Naive thymus-derived CD4-positive, alpha-beta T cell (primary cell): ENCODE measurements around the gene SYT15. TPM values are rescaled to one million over a fixed set of nuclear protein-coding genes. Genes with fewer than 3 reads are reported as not detected.
"Not testable (repeated sequence)": the region's sequence is repeated elsewhere in the genome, so short reads cannot be mapped to it uniquely, and the experiment has no call there.

Experiments used
- ATAC-seq: fragments of 150-1000 bp; cut with Tn5 transposase; 2 replicates; pipeline ENCODE4 v1.10.0; 2021; ENCODE audit warnings: mild to moderate bottlenecking, moderate library complexity
- CTCF ChIA-PET: fragments of 350-600 bp; sonication (Branson Sonifier 250); formaldehyde crosslinking; loops from one replicate; lab custom pipeline; 2021; ENCODE audit warnings: antibody characterized with exemption; lab: Charles Lee
- POLR2A ChIA-PET: fragments of 350-600 bp; sonication (Branson Sonifier 250); formaldehyde crosslinking; loops from one replicate; lab custom pipeline; 2021; ENCODE audit warnings: antibody characterized with exemption, inconsistent platforms; lab: Charles Lee
- DNase-seq, 9 donors: peaks; one replicate each; pipeline versions ENCODE4 v3.0.0 to v3.0.0-alpha.2; 2020 to 2022; ENCODE audit warnings: mixed read lengths in 1 of 9
- H3K27ac ChIP-seq: one replicate; pipeline ENCODE4 v1.7.0; 2013; ENCODE audit warnings: mild to moderate bottlenecking, low read depth, low read length, moderate library complexity
- H3K27me3 ChIP-seq, 2 donors: one replicate each; pipeline ENCODE4 v1.7.0; 2013; ENCODE audit warnings: low read length in 2 of 2, mild to moderate bottlenecking in 2 of 2, moderate library complexity in 2 of 2; ENCODE audit not compliant: control insufficient read depth in 2 of 2, insufficient read depth in 2 of 2
- H3K36me3 ChIP-seq, 3 experiments: 1 replicate in 2 of 3; 2 replicates in 1 of 3; pipeline ENCODE4 v1.7.0; 2013; ENCODE audit warnings: low read length in 3 of 3, mild to moderate bottlenecking in 3 of 3, moderate library complexity in 1 of 3; ENCODE audit not compliant: insufficient read depth in 3 of 3, control insufficient read depth in 2 of 3
- H3K4me1 ChIP-seq, 2 donors: one replicate each; pipeline ENCODE4 v1.7.0; 2013; ENCODE audit warnings: low read length in 2 of 2, mild to moderate bottlenecking in 2 of 2, moderate library complexity in 1 of 2; ENCODE audit not compliant: control insufficient read depth in 2 of 2, insufficient read depth in 2 of 2
- H3K4me3 ChIP-seq: 2 replicates; pipeline ENCODE4 v1.7.0; 2013; ENCODE audit warnings: mild to moderate bottlenecking, low read length
- H3K9me3 ChIP-seq, 3 experiments: 1 replicate in 2 of 3; 2 replicates in 1 of 3; pipeline ENCODE4 v1.7.0; 2013; ENCODE audit warnings: low read length in 3 of 3; ENCODE audit not compliant: control insufficient read depth in 2 of 3
- H3K27ac Mint-ChIP-seq, 9 donors: one replicate each; pipeline ENCODE4 v1.8.0; 2020 to 2022; ENCODE audit warnings: mixed read lengths in 9 of 9, mild to moderate bottlenecking in 8 of 9, moderate library complexity in 5 of 9, inconsistent platforms in 2 of 9
- H3K27me3 Mint-ChIP-seq, 5 donors: one replicate each; pipeline ENCODE4 v1.8.0; 2021 to 2022; ENCODE audit warnings: mixed read lengths in 5 of 5, mild to moderate bottlenecking in 1 of 5
- H3K36me3 Mint-ChIP-seq, 5 donors: one replicate each; pipeline ENCODE4 v1.8.0; 2020 to 2022; ENCODE audit warnings: mixed read lengths in 5 of 5, mild to moderate bottlenecking in 3 of 5, inconsistent platforms in 1 of 5
- H3K4me1 Mint-ChIP-seq, 7 donors: one replicate each; pipeline ENCODE4 v1.8.0; 2020 to 2022; ENCODE audit warnings: mixed read lengths in 7 of 7, mild to moderate bottlenecking in 3 of 7, inconsistent platforms in 1 of 7
- H3K4me3 Mint-ChIP-seq, 10 donors: one replicate each; pipeline ENCODE4 v1.8.0; 2020 to 2022; ENCODE audit warnings: mild to moderate bottlenecking in 10 of 10, mixed read lengths in 10 of 10, moderate library complexity in 6 of 10, inconsistent platforms in 2 of 10
- H3K9me3 Mint-ChIP-seq, 11 donors: one replicate each; pipeline ENCODE4 v1.8.0; 2020 to 2022; ENCODE audit warnings: mixed read lengths in 11 of 11, mild to moderate bottlenecking in 4 of 11, inconsistent platforms in 1 of 11, moderate library complexity in 1 of 11
- intact Hi-C, 2 donors: fragments of 100-400 bp; cut with micrococcal nuclease; formaldehyde crosslinking; loops; one replicate each; pipeline ENCODE4 v1.15.1; 2023
- polyA plus RNA-seq, 2 donors: library from polyadenylated mRNA; unstranded; fragments of 300-500 nt; fragmentation: Illumina TruSeq; gene quantifications; one replicate each; pipeline ENCODE4 v1.2.3, GENCODE V29; 2021
- total RNA-seq, 6 experiments: library from RNA in 5 of 6; stranded (reverse) in 5 of 6; gene quantifications; 1 replicate in 5 of 6; 2 replicates in 1 of 6; pipeline ENCODE4 v1.2.3 and lab custom pipeline; 2021 to 2026

The SYT15 gene
- total and polyA plus RNA-seq, 7 experiments from 2014 or later, result 0.05 to 1.6 (median 1.3) TPM; not detected in 1

- H3K27me3 Mint-ChIP-seq, intact Hi-C loops, H3K4me1 ChIP-seq, H3K27ac Mint-ChIP-seq, DNase-seq, H3K9me3 ChIP-seq, CTCF ChIA-PET, H3K27ac ChIP-seq, H3K4me3 ChIP-seq, H3K36me3 ChIP-seq, POLR2A ChIA-PET, H3K9me3 Mint-ChIP-seq, H3K36me3 Mint-ChIP-seq, H3K4me1 Mint-ChIP-seq, H3K27me3 ChIP-seq, H3K4me3 Mint-ChIP-seq: not testable (repeated sequence)
- peak; percentile 29 for ATAC-seq
These were observed 38.2 kb downstream of the SYT15 start for GRCh38 chr10:46617134-46617533.

GRCh38 chr10:46617913-46618312, 39.0 kb downstream of the SYT15 start:
- CTCF ChIA-PET, ATAC-seq, H3K36me3 ChIP-seq, H3K4me1 ChIP-seq, H3K4me3 Mint-ChIP-seq, intact Hi-C loops, H3K4me3 ChIP-seq, H3K36me3 Mint-ChIP-seq, H3K27ac ChIP-seq, H3K9me3 ChIP-seq, H3K4me1 Mint-ChIP-seq, DNase-seq, POLR2A ChIA-PET, H3K9me3 Mint-ChIP-seq, H3K27me3 ChIP-seq, H3K27ac Mint-ChIP-seq, H3K27me3 Mint-ChIP-seq: not testable (repeated sequence)

GRCh38 chr10:46623899-46624654, 45.1 kb downstream of the SYT15 start:
- H3K4me1 Mint-ChIP-seq, H3K9me3 Mint-ChIP-seq, H3K4me1 ChIP-seq, H3K27me3 ChIP-seq, H3K36me3 Mint-ChIP-seq, H3K27ac ChIP-seq, CTCF ChIA-PET, H3K4me3 Mint-ChIP-seq, H3K9me3 ChIP-seq, DNase-seq, H3K27ac Mint-ChIP-seq, intact Hi-C loops, POLR2A ChIA-PET, H3K27me3 Mint-ChIP-seq, ATAC-seq, H3K4me3 ChIP-seq, H3K36me3 ChIP-seq: not testable (repeated sequence)

- CTCF ChIA-PET, intact Hi-C loops, ATAC-seq, H3K27ac Mint-ChIP-seq, H3K4me3 ChIP-seq, H3K4me1 ChIP-seq, H3K27me3 ChIP-seq, H3K27me3 Mint-ChIP-seq, H3K4me3 Mint-ChIP-seq, H3K9me3 Mint-ChIP-seq, DNase-seq, H3K4me1 Mint-ChIP-seq, H3K36me3 Mint-ChIP-seq, H3K27ac ChIP-seq, POLR2A ChIA-PET, H3K36me3 ChIP-seq, H3K9me3 ChIP-seq: not testable (repeated sequence)
These were observed 50.9 kb downstream of the SYT15 start for GRCh38 chr10:46629805-46630204.

GRCh38 chr10:46630816-46631215, 51.9 kb downstream of the SYT15 start:
- intact Hi-C loops, POLR2A ChIA-PET, H3K4me1 ChIP-seq, H3K27ac Mint-ChIP-seq, H3K9me3 ChIP-seq, H3K36me3 Mint-ChIP-seq, DNase-seq, H3K27ac ChIP-seq, H3K4me1 Mint-ChIP-seq, ATAC-seq, H3K27me3 ChIP-seq, H3K4me3 Mint-ChIP-seq, H3K36me3 ChIP-seq, H3K4me3 ChIP-seq, H3K27me3 Mint-ChIP-seq, CTCF ChIA-PET, H3K9me3 Mint-ChIP-seq: not testable (repeated sequence)

GRCh38 chr10:46631683-46632082, 52.8 kb downstream of the SYT15 start:
- H3K9me3 Mint-ChIP-seq, CTCF ChIA-PET, intact Hi-C loops, H3K4me3 Mint-ChIP-seq, H3K4me1 ChIP-seq, H3K4me3 ChIP-seq, H3K27ac ChIP-seq, H3K9me3 ChIP-seq, DNase-seq, H3K4me1 Mint-ChIP-seq, H3K27me3 Mint-ChIP-seq, H3K36me3 ChIP-seq, H3K27ac Mint-ChIP-seq, ATAC-seq, H3K36me3 Mint-ChIP-seq, H3K27me3 ChIP-seq, POLR2A ChIA-PET: not testable (repeated sequence)

GRCh38 chr10:46634698-46635097, 55.8 kb downstream of the SYT15 start:
- H3K27ac ChIP-seq, H3K36me3 ChIP-seq, intact Hi-C loops, H3K4me3 ChIP-seq, H3K27me3 Mint-ChIP-seq, CTCF ChIA-PET, H3K36me3 Mint-ChIP-seq, H3K27me3 ChIP-seq, H3K9me3 ChIP-seq, H3K9me3 Mint-ChIP-seq, POLR2A ChIA-PET, H3K4me1 Mint-ChIP-seq, ATAC-seq, H3K4me1 ChIP-seq: not testable (repeated sequence)
- Mint-ChIP-seq H3K27ac (peak overlapping the region in 1 of 9 donors; percentile 73), H3K4me3 (peak overlapping the region in 5 of 10 donors; percentile 12 to 65 (median 25))
- DNase-seq, result peak in 1 of 9 donors; percentile 5
